Body of pancreas (tissue), 4 donors: ENCODE measurements around the gene TMEM204. TPM values are rescaled to one million over a fixed set of nuclear protein-coding genes. Genes with fewer than 3 reads are reported as not detected.

Source experiments
- ATAC-seq: fragments of 150-250 bp; one replicate; pipeline ENCODE4 v1.9.1; 2016
- DNase-seq, 4 donors: peaks; one replicate each; pipeline ENCODE4 v3.0.0-alpha.2; 2019
- H3K27ac ChIP-seq, 4 donors: fragments of 200-600 bp; sonication (generic); 1 replicate in 3 of 4; 2 replicates in 1 of 4; pipeline versions ENCODE4 v1.5.1 to v1.6.1; 2016 to 2019; ENCODE audit warnings: mild to moderate bottlenecking in 1 of 4, mixed read lengths in 1 of 4, moderate library complexity in 1 of 4
- H3K27me3 ChIP-seq, 2 donors: fragments of 200-600 bp; sonication (generic); one replicate each; pipeline ENCODE4 v1.6.0; 2016; ENCODE audit warnings: mild to moderate bottlenecking in 1 of 2
- H3K36me3 ChIP-seq, 2 donors: fragments of 200-600 bp; sonication (generic); replicated peaks in 1 of 2; 2 replicates each; pipeline ENCODE4 v1.5.1; 2016; ENCODE audit warnings: low read depth in 2 of 2; ENCODE audit not compliant: insufficient read depth in 1 of 2
- H3K4me1 ChIP-seq: fragments of 200-600 bp; sonication (generic); one replicate; pipeline ENCODE4 v1.6.0; 2016
- H3K4me3 ChIP-seq, 2 donors: fragments of 200-600 bp; sonication (generic); 1 replicate in 1 of 2; 2 replicates in 1 of 2; pipeline ENCODE4 v1.5.1; 2016 to 2019
- H3K9me3 ChIP-seq, 3 donors: fragments of 200-600 bp; sonication (generic); 1 replicate in 2 of 3; 2 replicates in 1 of 3; pipeline ENCODE4 v1.5.1; 2016
- CTCF ChIP-seq, 7 experiments: fragments of 450-650 bp in 4 of 7; fragments of 200-600 bp in 3 of 7; sonication (generic) in 3 of 7; IDR thresholded peaks; one replicate each; pipeline ENCODE4 v1.5.1; 2016 to 2019; ENCODE audit warnings: antibody characterized with exemption in 7 of 7
- POLR2A ChIP-seq, 3 donors: fragments of 450-650 bp; IDR thresholded peaks; one replicate each; pipeline ENCODE4 v1.6.1; 2016; ENCODE audit warnings: antibody characterized with exemption in 3 of 3, mild to moderate bottlenecking in 2 of 3
- WGBS, 2 donors: methylation state at CpG; one replicate each; pipeline ENCODE4 v1.1.5; 2017; 5-methylcytosine and 5-hydroxymethylcytosine counted together
- intact Hi-C: fragments of 100-400 bp; cut with DNase I; formaldehyde crosslinking; loops from one replicate; pipeline ENCODE4 v1.15.1; 2023
- total RNA-seq, 2 donors: library from RNA; depleted of rRNA; stranded (reverse); fragments of >200 nt; gene quantifications; one replicate each; pipeline ENCODE4 v1.1.0, GENCODE V29; 2016

Gene TMEM204
- total RNA-seq, 2 donors from 2014 or later: 23.6 to 25.1 TPM

- Histone ChIP-seq H3K27me3 (no peaks in the 10 kb centered on the region), H3K9me3 (no peaks in the 10 kb centered on the region), H3K4me3 (no peak overlapping the region), H3K4me1 (peaks cover 16% of the 10 kb centered on the region), H3K36me3 (no peaks in the 10 kb centered on the region), H3K27ac (peak overlapping the region; percentile 2 to 78 (median 62))
- ATAC-seq (no peak), DNase-seq (no peak)
- intact Hi-C loops: no loop called here
- 76 to 84% methylated on average over 5 to 10 of the region's 10 CpGs for WGBS, 2 donors
- TF ChIP-seq POLR2A (IDR thresholded peaks at IDR 0.05) (no peak), CTCF (IDR thresholded peaks at IDR 0.05) (no peak)
Observed at GRCh38 chr16:1532771-1533170, 695 bp upstream of the TMEM204 start.

GRCh38 chr16:1534021-1535020 lies 855 bp downstream of the TMEM204 start:
- 75 to 85% methylated on average over 7 to 57 of the region's 57 CpGs for WGBS, 2 donors
- H3K27ac ChIP-seq: peak overlapping the region; percentile 26 to 78 (median 53)
- TF ChIP-seq POLR2A (IDR thresholded peaks at IDR 0.05) (no peak), CTCF (IDR thresholded peaks at IDR 0.05) (no peak)
- H3K36me3 ChIP-seq: no peaks in the 10 kb centered on the region
- peaks cover 4% of the 10 kb centered on the region for H3K4me1 ChIP-seq
- no peak overlapping the region for H3K4me3 ChIP-seq
- ATAC-seq (no peak), DNase-seq (no peak)
- intact Hi-C loops: no loop called here
- no peaks in the 10 kb centered on the region for H3K27me3 ChIP-seq
- no peaks in the 10 kb centered on the region for H3K9me3 ChIP-seq

GRCh38 chr16:1535391-1536291 lies 2.2 kb downstream of the TMEM204 start:
- Histone ChIP-seq H3K9me3 (no peaks in the 10 kb centered on the region), H3K36me3 (no peaks in the 10 kb centered on the region), H3K4me1 (no peaks in the 10 kb centered on the region), H3K27ac (peak overlapping the region in 2 of 4 donors; percentile 12 to 62), H3K27me3 (no peaks in the 10 kb centered on the region), H3K4me3 (no peak overlapping the region)
- WGBS, 2 donors: 73% methylated on average over 15 to 38 of the region's 39 CpGs
- ATAC-seq (no peak), DNase-seq (no peak)
- TF ChIP-seq POLR2A (IDR thresholded peaks at IDR 0.05): no peak
- TF ChIP-seq CTCF (IDR thresholded peaks at IDR 0.05): no peak
- intact Hi-C loops: no loop called here

GRCh38 chr16:1536601-1537000 lies 3.1 kb downstream of the TMEM204 start:
- no peak for DNase-seq
- peak overlapping the region in 1 of 4 donors; percentile 9 for H3K27ac ChIP-seq
- no peaks in the 10 kb centered on the region for H3K36me3 ChIP-seq
- H3K4me3 ChIP-seq: no peak overlapping the region
- intact Hi-C loops: no loop called here
- H3K9me3 ChIP-seq: no peaks in the 10 kb centered on the region
- TF ChIP-seq CTCF (IDR thresholded peaks at IDR 0.05): no peak
- TF ChIP-seq POLR2A (IDR thresholded peaks at IDR 0.05): no peak
- no peaks in the 10 kb centered on the region for H3K4me1 ChIP-seq
- WGBS, 2 donors: 73 to 85% methylated on average over 13 of the region's 13 CpGs
- no peak for ATAC-seq
- H3K27me3 ChIP-seq: no peaks in the 10 kb centered on the region
